ENCODE measurements around the gene SUN3.

Gene SUN3

GRCh38 chr7:48028938-48029337 lies at the start of gene SUN3:
TSS of gene SUN3 (minus strand) at chr7:48029107. CDS start at chr7:48028938, 169 bp downstream.
- no peak for TF ChIP-seq CTCF (IDR thresholded peaks at IDR 0.05; ENCODE audit: control insufficient read depth, extremely low read depth, insufficient read depth)
- no peak for DNase-seq (ENCODE audit: low read depth)
- H3K4me3 ChIP-seq (ENCODE audit: low read depth, low read length), result no peak within 1 kb of the TSS

GRCh38 chr7:48078470-48078869 lies 49.6 kb upstream of the SUN3 start:
- no peak for TF ChIP-seq CTCF (IDR thresholded peaks at IDR 0.05; ENCODE audit: control insufficient read depth, extremely low read depth, insufficient read depth)
- H3K4me3 ChIP-seq (ENCODE audit: low read depth, low read length), result no peak overlapping the region

GRCh38 chr7:48077423-48077822 lies 48.5 kb upstream of the SUN3 start:
- H3K4me3 ChIP-seq (ENCODE audit: low read depth, low read length), result no peak overlapping the region
- no peak for DNase-seq (ENCODE audit: low read depth)
- TF ChIP-seq CTCF (IDR thresholded peaks at IDR 0.05; ENCODE audit: control insufficient read depth, extremely low read depth, insufficient read depth), result no peak

More at GRCh38 chr7:48078470-48078869, 49.6 kb upstream of the SUN3 start:
- DNase-seq (ENCODE audit: low read depth), result peak; percentile 53

- DNase-seq (ENCODE audit: low read depth), result no peak
- TF ChIP-seq CTCF (IDR thresholded peaks at IDR 0.05; ENCODE audit: control insufficient read depth, extremely low read depth, insufficient read depth), result no peak
- H3K4me3 ChIP-seq (ENCODE audit: low read depth, low read length), result no peak overlapping the region
Observed at GRCh38 chr7:48074204-48074654, 45.3 kb upstream of the SUN3 start.

- H3K4me3 ChIP-seq (ENCODE audit: low read depth, low read length), result no peak overlapping the region
- no peak for DNase-seq (ENCODE audit: low read depth)
- no peak for TF ChIP-seq CTCF (IDR thresholded peaks at IDR 0.05; ENCODE audit: control insufficient read depth, extremely low read depth, insufficient read depth)
Observed at GRCh38 chr7:48067475-48067874, 38.6 kb upstream of the SUN3 start.

- no peak overlapping the region for H3K4me3 ChIP-seq (ENCODE audit: low read depth, low read length)
- no peak for TF ChIP-seq CTCF (IDR thresholded peaks at IDR 0.05; ENCODE audit: control insufficient read depth, extremely low read depth, insufficient read depth)
- no peak for DNase-seq (ENCODE audit: low read depth)
Observed at GRCh38 chr7:48063985-48064384, 35.1 kb upstream of the SUN3 start.

- H3K4me3 ChIP-seq (ENCODE audit: low read depth, low read length), result no peak overlapping the region
- DNase-seq (ENCODE audit: low read depth), result no peak
- no peak for TF ChIP-seq CTCF (IDR thresholded peaks at IDR 0.05; ENCODE audit: control insufficient read depth, extremely low read depth, insufficient read depth)
Observed at GRCh38 chr7:48059706-48060105, 30.8 kb upstream of the SUN3 start.
